IMR-90 (cell line): ENCODE results near the gene FGF12. TPM values are rescaled to one million over a fixed set of nuclear protein-coding genes. Genes with fewer than 3 reads are reported as not detected.

Experiments used
- ATAC-seq: fragments of 200-7000 bp; cut with Tn5 transposase; 2 replicates; pipeline ENCODE4 v1.9.1; 2020; ENCODE audit warnings: low read depth, mild to moderate bottlenecking, moderate library complexity
- BruUV-seq: library from RNA; stranded (reverse); fragments of 400-500 nt; replicated peaks from 2 replicates; lab custom pipeline; 2021; lab: Mats Ljungman, UMichigan
- CTCF ChIA-PET: fragments of 300-600 bp; formaldehyde crosslinking; extraction: SDS; loops from one replicate; lab custom pipeline; 2021; ENCODE audit warnings: antibody characterized with exemption; lab: Yijun Ruan, JAX
- POLR2A ChIA-PET: fragments of 300-600 bp; sonication (Branson Sonifier 250); formaldehyde crosslinking; loops from one replicate; lab custom pipeline; 2022; ENCODE audit warnings: antibody characterized with exemption; ENCODE audit not compliant: unreplicated experiment; lab: Charles Lee
- DNase-seq: peaks from one replicate; pipeline ENCODE4 v3.0.0; 2013
- H2AFZ ChIP-seq: replicated peaks from 2 replicates; pipeline ENCODE3; 2013; ENCODE audit warnings: low read length, mild to moderate bottlenecking; ENCODE audit not compliant: poor library complexity
- H2AK5ac ChIP-seq: 2 replicates; pipeline ENCODE4 v1.6.1; 2013; ENCODE audit warnings: low read depth, low read length, inconsistent platforms
- H2AK9ac ChIP-seq: replicated peaks from 2 replicates; pipeline ENCODE3; 2013; ENCODE audit warnings: mild to moderate bottlenecking, low read depth, low read length, moderate library complexity; ENCODE audit not compliant: poor library complexity
- H2BK120ac ChIP-seq: 2 replicates; pipeline ENCODE4 v1.6.1; 2013; ENCODE audit warnings: low read depth, low read length, inconsistent platforms
- H2BK15ac ChIP-seq: 3 replicates; pipeline ENCODE4 v1.6.1; 2013; ENCODE audit warnings: low read depth, low read length, inconsistent platforms
- H2BK20ac ChIP-seq: 2 replicates; pipeline ENCODE4 v1.6.1; 2013; ENCODE audit warnings: low read depth, mild to moderate bottlenecking, inconsistent platforms, low read length, moderate library complexity
- H2BK5ac ChIP-seq: 2 replicates; pipeline ENCODE4 v1.6.1; 2013; ENCODE audit warnings: mild to moderate bottlenecking, low read depth, low read length, inconsistent platforms; ENCODE audit not compliant: poor library complexity, severe bottlenecking
- H3K14ac ChIP-seq: replicated peaks from 2 replicates; pipeline ENCODE4 v1.6.1; 2013; ENCODE audit warnings: low read depth, low read length, inconsistent platforms
- H3K18ac ChIP-seq: 2 replicates; pipeline ENCODE4 v1.6.1; 2013; ENCODE audit warnings: low read depth, low read length, control low read depth
- H3K23ac ChIP-seq: 2 replicates; pipeline ENCODE4 v1.6.1; 2013; ENCODE audit warnings: low read depth, low read length, inconsistent platforms
- H3K27ac ChIP-seq: 2 replicates; pipeline ENCODE4 v1.5.1; 2013; ENCODE audit warnings: mild to moderate bottlenecking, control low read depth, low read length; ENCODE audit not compliant: insufficient read depth
- H3K27me3 ChIP-seq: 2 replicates; pipeline ENCODE4 v1.6.1; 2013; ENCODE audit warnings: low read length; ENCODE audit not compliant: control insufficient read depth, insufficient read depth
- H3K36me3 ChIP-seq: 2 replicates; pipeline ENCODE4 v1.6.1; 2013; ENCODE audit warnings: low read length, mixed read lengths; ENCODE audit not compliant: control insufficient read depth, insufficient read depth
- H3K4ac ChIP-seq: 2 replicates; pipeline ENCODE4 v1.6.1; 2013; ENCODE audit warnings: low read depth, low read length, inconsistent platforms
- H3K4me1 ChIP-seq: 2 replicates; pipeline ENCODE4 v1.6.1; 2013; ENCODE audit warnings: low read length, mixed read lengths; ENCODE audit not compliant: control insufficient read depth, insufficient read depth
- H3K4me2 ChIP-seq: 2 replicates; pipeline ENCODE4 v1.6.1; 2013; ENCODE audit warnings: low read depth, mild to moderate bottlenecking, control low read depth, low read length, moderate library complexity
- H3K4me3 ChIP-seq: 2 replicates; pipeline ENCODE4 v1.5.1; 2013; ENCODE audit warnings: low read depth, mild to moderate bottlenecking, control low read depth, low read length, moderate library complexity; ENCODE audit not compliant: insufficient read depth
- H3K56ac ChIP-seq: 2 replicates; pipeline ENCODE4 v1.6.1; 2013; ENCODE audit warnings: low read length, inconsistent platforms; ENCODE audit not compliant: insufficient read depth; ENCODE audit errors: extremely low read depth
- H3K79me1 ChIP-seq, 2 experiments: 2 replicates each; pipeline ENCODE4 v1.6.1; 2013; ENCODE audit warnings: low read length in 2 of 2, inconsistent platforms in 1 of 2, low read depth in 1 of 2
- H3K9ac ChIP-seq: 2 replicates; pipeline ENCODE4 v1.6.1; 2013; ENCODE audit warnings: low read depth, low read length, control low read depth
- H3K9me1 ChIP-seq: 2 replicates; pipeline ENCODE4 v1.6.1; 2013; ENCODE audit warnings: low read length, inconsistent platforms; ENCODE audit not compliant: insufficient read depth
- H3K9me3 ChIP-seq: 2 replicates; pipeline ENCODE4 v1.6.1; 2013; ENCODE audit warnings: low read length; ENCODE audit not compliant: control insufficient read depth, insufficient read depth
- H4K20me1 ChIP-seq: 2 replicates; pipeline ENCODE4 v1.6.1; 2013; ENCODE audit warnings: low read length, inconsistent platforms; ENCODE audit not compliant: insufficient read depth
- H4K5ac ChIP-seq: 2 replicates; pipeline ENCODE4 v1.6.1; 2013; ENCODE audit warnings: mild to moderate bottlenecking, low read depth, low read length, control low read depth
- H4K8ac ChIP-seq, 2 experiments: 2 replicates each; pipeline ENCODE4 v1.6.1; 2013; ENCODE audit warnings: low read depth in 2 of 2, low read length in 2 of 2, control low read depth in 1 of 2, inconsistent platforms in 1 of 2
- H4K91ac ChIP-seq: 2 replicates; pipeline ENCODE4 v1.6.1; 2013; ENCODE audit warnings: low read depth, low read length, inconsistent platforms; ENCODE audit not compliant: insufficient read depth
- CEBPB ChIP-seq: IDR thresholded peaks from 2 replicates; pipeline ENCODE4 v1.6.1; 2012; ENCODE audit warnings: low read depth, low read length, improper control_type of control experiment
- CHD1 ChIP-seq: IDR thresholded peaks from 2 replicates; pipeline ENCODE4 v1.6.1; 2012; ENCODE audit warnings: low read depth, low read length, improper control_type of control experiment
- FOS ChIP-seq: fragments of 150-350 bp; IDR thresholded peaks from 2 replicates; pipeline ENCODE4 v1.6.1; 2016; ENCODE audit warnings: low read depth, low read length
- MAFK ChIP-seq: IDR thresholded peaks from 2 replicates; pipeline ENCODE4 v1.6.1; 2012; ENCODE audit warnings: low read depth, low read length, improper control_type of control experiment
- MAZ ChIP-seq: IDR thresholded peaks from 2 replicates; pipeline ENCODE4 v1.6.1; 2012; ENCODE audit warnings: low read depth, mild to moderate bottlenecking, low read length, improper control_type of control experiment, moderate library complexity, borderline replicate concordance
- MXI1 ChIP-seq: IDR thresholded peaks from 2 replicates; pipeline ENCODE4 v1.6.1; 2012; ENCODE audit warnings: low read depth, mild to moderate bottlenecking, low read length, moderate library complexity, borderline replicate concordance
- NFE2L2 ChIP-seq: fragments of 150-350 bp; IDR thresholded peaks from 2 replicates; pipeline ENCODE4 v1.6.1; 2016; ENCODE audit warnings: low read depth, mild to moderate bottlenecking, low read length
- POLR2A ChIP-seq: IDR thresholded peaks from 2 replicates; pipeline ENCODE4 v1.6.1; 2012; ENCODE audit warnings: mild to moderate bottlenecking, low read depth, low read length
- RAD21 ChIP-seq: IDR thresholded peaks from 2 replicates; pipeline ENCODE4 v1.6.1; 2012; ENCODE audit warnings: low read length, improper control_type of control experiment
- RCOR1 ChIP-seq: IDR thresholded peaks from 2 replicates; pipeline ENCODE4 v1.6.1; 2012; ENCODE audit warnings: mild to moderate bottlenecking, low read length, improper control_type of control experiment; ENCODE audit not compliant: insufficient replicate concordance
- RFX5 ChIP-seq: IDR thresholded peaks from 2 replicates; pipeline ENCODE4 v1.8.0; 2012; ENCODE audit warnings: low read depth, mild to moderate bottlenecking, low read length, moderate library complexity
- SMC3 ChIP-seq: fragments of 150-350 bp; IDR thresholded peaks from 2 replicates; pipeline ENCODE4 v1.6.1; 2016; ENCODE audit warnings: low read depth, mild to moderate bottlenecking, antibody characterized with exemption, low read length, moderate library complexity
- WGBS, 2 experiments: methylation state at CpG; one replicate each; pipeline versions ENCODE4 v1.1.5 to v1.1.7; 2013; ENCODE audit warnings: missing lambda C conversion rate in 2 of 2; ENCODE audit not compliant: insufficient read length in 1 of 2; ENCODE audit errors: extremely low coverage in 2 of 2; 5-methylcytosine and 5-hydroxymethylcytosine counted together
- dilution Hi-C: fragments of 300-500 bp; cut with HindIII; formaldehyde crosslinking; loops from one replicate; pipeline ENCODE4 v1.14.3; 2018; ENCODE audit warnings: low sequenced_read_pairs; ENCODE audit not compliant: unreplicated experiment
- in situ Hi-C: fragments of 300-500 bp; cut with MboI; formaldehyde crosslinking; loops from 3 replicates; pipeline ENCODE4 v1.14.3; 2019; ENCODE audit warnings: low sequenced_read_pairs, inconsistent platforms, mixed read lengths
- intact Hi-C: fragments of 100-400 bp; cut with micrococcal nuclease; formaldehyde crosslinking; loops from 2 replicates; pipeline ENCODE4 v1.10.0; 2022
- polyA plus RNA-seq, 3 experiments: library from polyadenylated mRNA; depleted of rRNA; stranded (reverse); fragments of >200 nt; gene quantifications; 2 replicates each; pipeline ENCODE4 v1.2.3, GENCODE V29; 2012; ENCODE audit warnings: low replicate concordance in 1 of 3
- total RNA-seq: library from RNA; depleted of rRNA; stranded (reverse); fragments of >200 nt; gene quantifications from 2 replicates; pipeline ENCODE4 v1.2.3, GENCODE V29; 2012
- TF ChIP-seq, protein P1 (sequence below): conservative IDR thresholded peaks from 2 replicates; pipeline ENCODE4 v1.5.1; 2012; ENCODE audit warnings: mild to moderate bottlenecking, low read depth, low read length, improper control_type of control experiment
- TF ChIP-seq, protein P2 (sequence below): fragments of 150-350 bp; IDR thresholded peaks from 2 replicates; pipeline ENCODE4 v1.6.1; 2016; ENCODE audit warnings: low read depth, mild to moderate bottlenecking, low read length, moderate library complexity, borderline replicate concordance
- TF ChIP-seq, protein P3 (sequence below): fragments of 150-350 bp; IDR thresholded peaks from 2 replicates; pipeline ENCODE4 v1.6.1; 2017; ENCODE audit warnings: mild to moderate bottlenecking, antibody characterized with exemption, low read length, low read depth

The FGF12 gene
- total and polyA plus RNA-seq, 2 of the 4 experiments (the other 2 are of a cell fraction), result not detected

DNA sequence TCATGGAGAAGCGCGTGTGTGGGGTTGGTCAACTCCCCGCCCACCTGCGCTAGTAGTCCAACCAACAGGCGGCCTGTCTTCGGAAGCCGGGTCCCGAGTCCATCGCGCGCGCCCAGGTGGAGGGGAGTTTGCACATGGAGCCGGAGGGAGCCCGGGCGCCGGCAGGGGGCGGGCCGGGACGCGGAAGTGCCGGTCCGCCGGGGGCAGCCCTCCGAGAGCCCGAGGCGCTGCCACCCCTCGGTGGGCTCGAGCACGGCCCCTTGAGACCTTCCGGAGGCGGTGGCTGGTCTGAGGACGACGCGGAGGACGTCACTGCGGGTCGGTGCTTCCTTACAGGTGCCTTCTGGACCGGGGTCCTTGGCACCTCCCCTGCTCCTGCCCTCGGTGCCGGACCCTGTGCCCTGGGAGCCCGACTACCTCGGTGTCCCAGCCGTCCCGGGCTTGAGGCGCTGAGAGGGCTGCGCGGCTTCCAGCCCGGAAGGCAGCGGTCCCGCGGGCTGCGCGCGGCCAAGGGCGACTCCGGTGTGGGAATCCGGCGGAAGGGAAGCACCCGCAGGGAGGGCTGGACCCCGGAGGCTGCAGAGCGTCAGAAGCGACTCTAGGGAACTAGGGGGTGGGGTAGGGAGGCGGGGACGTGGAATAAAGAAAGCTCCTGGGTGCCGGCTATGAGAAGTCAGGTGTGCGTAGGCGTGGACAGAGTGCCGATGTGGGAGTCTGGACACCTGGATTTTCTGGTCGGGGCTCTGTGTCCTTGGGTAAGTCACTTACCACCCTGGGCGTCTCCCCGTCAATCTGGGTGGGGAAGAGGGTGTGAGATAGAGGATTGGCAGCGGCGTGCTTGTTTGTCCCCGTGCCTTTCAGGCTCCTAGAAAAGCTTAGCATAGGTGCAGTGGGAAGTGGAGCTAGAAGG, 212.3 kb downstream of the FGF12 start:
- Histone ChIP-seq H3K4me1 (no peaks in the 10 kb centered on the region), H3K14ac (no peak overlapping the region), H3K9ac (no peak overlapping the region), H3K4ac (no peak overlapping the region), H3K79me1 (no peaks in the 10 kb centered on the region), H3K23ac (no peak overlapping the region), H3K36me3 (no peaks in the 10 kb centered on the region), H2AK9ac (no peak overlapping the region), H2AFZ (no peak overlapping the region), H3K9me1 (no peaks in the 10 kb centered on the region), H3K27me3 (no peaks in the 10 kb centered on the region), H3K9me3 (peaks cover 8% of the 10 kb centered on the region; the same call in 1 of the 2 replicates), H4K8ac (no peak overlapping the region), H2BK120ac (no peak overlapping the region), H3K4me3 (no peak overlapping the region), H2BK20ac (no peak overlapping the region), H2AK5ac (no peak overlapping the region), H4K20me1 (no peaks in the 10 kb centered on the region), H4K5ac (no peak overlapping the region), H2BK5ac (no peak overlapping the region), H2BK15ac (no peak overlapping the region), H4K91ac (no peak overlapping the region), H3K4me2 (no peak overlapping the region), H3K56ac (no peak overlapping the region), H3K27ac (no peak overlapping the region), H3K18ac (no peak overlapping the region)
- DNase-seq (no peak), ATAC-seq (no peak)
- dilution Hi-C loops (no loop called here), intact Hi-C loops (no loop called here), in situ Hi-C loops (no loop called here)
- CTCF ChIA-PET, result interaction anchor here (0.6 kb wide), 1 partner anchor 999 kb away, joined by 4 read pairs; no protein-coding TSS in a partner anchor
- POLR2A ChIA-PET, result no interaction called here
- BruUV-seq, result no TSS peak
- 4% methylated on average over 19 of the region's 74 CpGs; no CpG with 5 or more reads in 1 of the 2 experiments for WGBS, 2 experiments
- no peak for TF ChIP-seq MXI1
- no peak for TF ChIP-seq CEBPB
- TF ChIP-seq SMC3, result no peak
- TF ChIP-seq, protein P1, sequence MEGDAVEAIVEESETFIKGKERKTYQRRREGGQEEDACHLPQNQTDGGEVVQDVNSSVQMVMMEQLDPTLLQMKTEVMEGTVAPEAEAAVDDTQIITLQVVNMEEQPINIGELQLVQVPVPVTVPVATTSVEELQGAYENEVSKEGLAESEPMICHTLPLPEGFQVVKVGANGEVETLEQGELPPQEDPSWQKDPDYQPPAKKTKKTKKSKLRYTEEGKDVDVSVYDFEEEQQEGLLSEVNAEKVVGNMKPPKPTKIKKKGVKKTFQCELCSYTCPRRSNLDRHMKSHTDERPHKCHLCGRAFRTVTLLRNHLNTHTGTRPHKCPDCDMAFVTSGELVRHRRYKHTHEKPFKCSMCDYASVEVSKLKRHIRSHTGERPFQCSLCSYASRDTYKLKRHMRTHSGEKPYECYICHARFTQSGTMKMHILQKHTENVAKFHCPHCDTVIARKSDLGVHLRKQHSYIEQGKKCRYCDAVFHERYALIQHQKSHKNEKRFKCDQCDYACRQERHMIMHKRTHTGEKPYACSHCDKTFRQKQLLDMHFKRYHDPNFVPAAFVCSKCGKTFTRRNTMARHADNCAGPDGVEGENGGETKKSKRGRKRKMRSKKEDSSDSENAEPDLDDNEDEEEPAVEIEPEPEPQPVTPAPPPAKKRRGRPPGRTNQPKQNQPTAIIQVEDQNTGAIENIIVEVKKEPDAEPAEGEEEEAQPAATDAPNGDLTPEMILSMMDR, result no peak
- TF ChIP-seq RCOR1, result no peak
- TF ChIP-seq FOS, result no peak
- no peak for TF ChIP-seq POLR2A
- TF ChIP-seq, protein P2, sequence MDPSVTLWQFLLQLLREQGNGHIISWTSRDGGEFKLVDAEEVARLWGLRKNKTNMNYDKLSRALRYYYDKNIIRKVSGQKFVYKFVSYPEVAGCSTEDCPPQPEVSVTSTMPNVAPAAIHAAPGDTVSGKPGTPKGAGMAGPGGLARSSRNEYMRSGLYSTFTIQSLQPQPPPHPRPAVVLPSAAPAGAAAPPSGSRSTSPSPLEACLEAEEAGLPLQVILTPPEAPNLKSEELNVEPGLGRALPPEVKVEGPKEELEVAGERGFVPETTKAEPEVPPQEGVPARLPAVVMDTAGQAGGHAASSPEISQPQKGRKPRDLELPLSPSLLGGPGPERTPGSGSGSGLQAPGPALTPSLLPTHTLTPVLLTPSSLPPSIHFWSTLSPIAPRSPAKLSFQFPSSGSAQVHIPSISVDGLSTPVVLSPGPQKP, result no peak
- no peak for TF ChIP-seq MAZ
- no peak for TF ChIP-seq RFX5
- no peak for TF ChIP-seq CHD1
- no peak for TF ChIP-seq NFE2L2
- TF ChIP-seq, protein P3, sequence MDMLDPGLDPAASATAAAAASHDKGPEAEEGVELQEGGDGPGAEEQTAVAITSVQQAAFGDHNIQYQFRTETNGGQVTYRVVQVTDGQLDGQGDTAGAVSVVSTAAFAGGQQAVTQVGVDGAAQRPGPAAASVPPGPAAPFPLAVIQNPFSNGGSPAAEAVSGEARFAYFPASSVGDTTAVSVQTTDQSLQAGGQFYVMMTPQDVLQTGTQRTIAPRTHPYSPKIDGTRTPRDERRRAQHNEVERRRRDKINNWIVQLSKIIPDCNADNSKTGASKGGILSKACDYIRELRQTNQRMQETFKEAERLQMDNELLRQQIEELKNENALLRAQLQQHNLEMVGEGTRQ, result no peak
- no peak for TF ChIP-seq RAD21
- no peak for TF ChIP-seq MAFK
